ENCODE data around the gene SUGCT. TPM values are rescaled to one million over a fixed set of nuclear protein-coding genes. Genes with fewer than 3 reads are reported as not detected.
"Not testable (repeated sequence)": the region's sequence is repeated elsewhere in the genome, so short reads cannot be mapped to it uniquely, and the experiment has no call there.

SUGCT gene
- total and polyA plus RNA-seq, 2 of the 13 experiments (the other 11 are each of a cell fraction or from before 2014, with no cell fraction given): 10.1 to 22.2 TPM

DNA sequence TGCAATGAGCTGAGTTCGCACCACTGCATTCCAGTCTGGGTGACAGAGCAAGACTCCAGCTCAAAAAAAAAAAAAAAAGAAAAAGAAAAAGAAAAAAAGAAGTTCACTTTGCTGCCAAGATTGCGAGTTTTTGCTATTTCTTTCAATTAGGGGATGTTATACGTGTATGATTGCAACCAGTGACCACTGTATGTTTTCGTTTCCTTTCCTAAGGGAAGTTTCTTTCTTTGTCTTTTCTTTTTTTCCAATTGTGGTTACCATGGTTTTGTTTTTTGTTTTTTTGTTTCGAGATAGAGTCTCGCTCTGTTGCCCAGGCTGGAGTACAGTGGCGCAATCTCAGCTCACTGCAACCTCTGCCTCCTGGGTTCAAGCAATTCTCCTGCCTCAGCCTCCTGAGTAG is 16.6 kb upstream of the SUGCT start:
- H3K4me3 ChIP-seq (replicated peaks in 1 of 3; ENCODE audit: insufficient read depth in 1 of 3, low read depth in 2 of 3, low read length in 3 of 3); H3K4me2 ChIP-seq (ENCODE audit: low read depth, low read length); H4K20me1 ChIP-seq (ENCODE audit: insufficient read depth, low read length); H3K9ac ChIP-seq (ENCODE audit: insufficient read depth, low read depth, low read length); H3K27me3 ChIP-seq (ENCODE audit: control insufficient read depth in 1 of 2, insufficient read depth in 2 of 2, low read length in 2 of 2); FAIRE-seq; in situ Hi-C loops (cut with HindIII; ENCODE audit: extremely low pct_ligation_motif_present, low pct_unique_long_range_greater_than_20kb); H3K9me3 ChIP-seq (ENCODE audit: low read length); DNase-seq (ENCODE audit: low spot score); CTCF ChIA-PET (ENCODE audit: low intra/inter-chr PET ratio, low total read pairs); ATAC-seq; BruUV-seq (replicated peaks); POLR2A ChIA-PET; H3K79me2 ChIP-seq (ENCODE audit: insufficient read depth, low read length); H2AFZ ChIP-seq (ENCODE audit: low read length); H3K27ac ChIP-seq (ENCODE audit: extremely low read length, insufficient read depth, low read length); H3K36me3 ChIP-seq (replicated peaks in 1 of 2; ENCODE audit: control insufficient read depth in 1 of 2, insufficient read depth in 2 of 2, low read length in 2 of 2); intact Hi-C loops (cut with micrococcal nuclease; ENCODE audit: unreplicated experiment): not testable (repeated sequence)
- H3K4me1 ChIP-seq (ENCODE audit: insufficient read depth, low read length): peaks cover 16% of the 10 kb centered on the region
- 90% methylated on average over 7 of the region's 7 CpGs for WGBS (ENCODE audit: low lambda C conversion rate)

DNA sequence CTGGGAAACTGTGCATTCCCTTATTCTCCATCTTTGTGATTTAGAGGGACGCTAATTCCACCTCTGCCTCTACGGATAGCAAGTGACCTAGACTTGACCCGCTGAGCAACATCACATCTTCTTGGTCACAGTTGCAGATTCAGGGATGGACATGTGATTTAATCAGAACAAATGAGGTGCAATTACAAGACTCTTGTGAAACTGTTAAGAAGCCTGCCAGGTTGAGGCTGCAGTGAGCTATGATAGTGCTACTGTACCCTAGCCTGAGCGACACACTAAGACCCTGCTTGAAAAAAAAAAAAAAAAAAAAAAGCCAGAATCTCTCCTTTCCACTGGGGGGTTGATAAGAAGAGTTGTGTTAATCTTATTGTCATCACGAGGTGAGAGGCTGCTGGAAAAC is 14.8 kb upstream of the SUGCT start:
- 95% methylated on average over 5 of the region's 5 CpGs for WGBS (ENCODE audit: low lambda C conversion rate)
- intact Hi-C loops (cut with micrococcal nuclease; ENCODE audit: unreplicated experiment): no loop called here
- Histone ChIP-seq H3K36me3 (replicated peaks in 1 of 2; ENCODE audit: control insufficient read depth in 1 of 2, insufficient read depth in 2 of 2, low read length in 2 of 2) (no peaks in the 10 kb centered on the region), H3K4me2 (ENCODE audit: low read depth, low read length) (no peak overlapping the region), H3K79me2 (ENCODE audit: insufficient read depth, low read length) (no peaks in the 10 kb centered on the region), H3K9ac (ENCODE audit: insufficient read depth, low read depth, low read length) (no peak overlapping the region), H3K4me1 (ENCODE audit: insufficient read depth, low read length) (peaks cover 16% of the 10 kb centered on the region), H2AFZ (ENCODE audit: low read length) (no peak overlapping the region), H3K27ac (ENCODE audit: extremely low read length, insufficient read depth, low read length) (no peak overlapping the region), H3K9me3 (ENCODE audit: low read length) (no peaks in the 10 kb centered on the region), H3K4me3 (replicated peaks in 1 of 3; ENCODE audit: insufficient read depth in 1 of 3, low read depth in 2 of 3, low read length in 3 of 3) (no peak overlapping the region), H4K20me1 (ENCODE audit: insufficient read depth, low read length) (no peaks in the 10 kb centered on the region), H3K27me3 (ENCODE audit: control insufficient read depth in 1 of 2, insufficient read depth in 2 of 2, low read length in 2 of 2) (no peaks in the 10 kb centered on the region)
- BruUV-seq (replicated peaks): no TSS peak
- CTCF ChIA-PET (ENCODE audit: low intra/inter-chr PET ratio, low total read pairs): no interaction called here
- FAIRE-seq: no peak
- ATAC-seq: no peak
- no peak for DNase-seq (ENCODE audit: low spot score)
- POLR2A ChIA-PET: no interaction called here
- in situ Hi-C loops (cut with HindIII; ENCODE audit: extremely low pct_ligation_motif_present, low pct_unique_long_range_greater_than_20kb): no loop called here
- TF ChIP-seq ZNF414 (CRISPR knock-in tag; IDR thresholded peaks at IDR 0.05): no peak
- no peak for TF ChIP-seq POLR2AphosphoS2 (IDR thresholded peaks at IDR 0.05; ENCODE audit: low read depth, low read length)
- TF ChIP-seq ZNF770 (CRISPR knock-in tag; IDR thresholded peaks at IDR 0.05): no peak
- TF ChIP-seq TCF12 (IDR thresholded peaks at IDR 0.05): no peak
- TF ChIP-seq TCF12 (CRISPR knock-in tag; IDR thresholded peaks at IDR 0.05): no peak
- no peak for TF ChIP-seq KAT2B (IDR thresholded peaks at IDR 0.05; ENCODE audit: borderline replicate concordance, low read depth, low read length)
- no peak for TF ChIP-seq TEAD2 (CRISPR knock-in tag; IDR thresholded peaks at IDR 0.05)
- TF ChIP-seq, protein P1, sequence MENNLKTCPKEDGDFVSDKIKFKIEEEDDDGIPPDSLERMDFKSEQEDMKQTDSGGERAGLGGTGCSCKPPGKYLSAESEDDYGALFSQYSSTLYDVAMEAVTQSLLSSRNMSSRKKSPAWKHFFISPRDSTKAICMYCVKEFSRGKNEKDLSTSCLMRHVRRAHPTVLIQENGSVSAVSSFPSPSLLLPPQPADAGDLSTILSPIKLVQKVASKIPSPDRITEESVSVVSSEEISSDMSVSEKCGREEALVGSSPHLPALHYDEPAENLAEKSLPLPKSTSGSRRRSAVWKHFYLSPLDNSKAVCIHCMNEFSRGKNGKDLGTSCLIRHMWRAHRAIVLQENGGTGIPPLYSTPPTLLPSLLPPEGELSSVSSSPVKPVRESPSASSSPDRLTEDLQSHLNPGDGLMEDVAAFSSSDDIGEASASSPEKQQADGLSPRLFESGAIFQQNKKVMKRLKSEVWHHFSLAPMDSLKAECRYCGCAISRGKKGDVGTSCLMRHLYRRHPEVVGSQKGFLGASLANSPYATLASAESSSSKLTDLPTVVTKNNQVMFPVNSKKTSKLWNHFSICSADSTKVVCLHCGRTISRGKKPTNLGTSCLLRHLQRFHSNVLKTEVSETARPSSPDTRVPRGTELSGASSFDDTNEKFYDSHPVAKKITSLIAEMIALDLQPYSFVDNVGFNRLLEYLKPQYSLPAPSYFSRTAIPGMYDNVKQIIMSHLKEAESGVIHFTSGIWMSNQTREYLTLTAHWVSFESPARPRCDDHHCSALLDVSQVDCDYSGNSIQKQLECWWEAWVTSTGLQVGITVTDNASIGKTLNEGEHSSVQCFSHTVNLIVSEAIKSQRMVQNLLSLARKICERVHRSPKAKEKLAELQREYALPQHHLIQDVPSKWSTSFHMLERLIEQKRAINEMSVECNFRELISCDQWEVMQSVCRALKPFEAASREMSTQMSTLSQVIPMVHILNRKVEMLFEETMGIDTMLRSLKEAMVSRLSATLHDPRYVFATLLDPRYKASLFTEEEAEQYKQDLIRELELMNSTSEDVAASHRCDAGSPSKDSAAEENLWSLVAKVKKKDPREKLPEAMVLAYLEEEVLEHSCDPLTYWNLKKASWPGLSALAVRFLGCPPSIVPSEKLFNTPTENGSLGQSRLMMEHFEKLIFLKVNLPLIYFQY (CRISPR knock-in tag; IDR thresholded peaks at IDR 0.05; ENCODE audit: borderline replicate concordance): no peak
- TF ChIP-seq ZNF574 (CRISPR knock-in tag; IDR thresholded peaks at IDR 0.05): no peak
